HCT116 (cell line): ENCODE data around the gene CCDC8.

Source experiments
- ATF3 ChIP-seq: IDR thresholded peaks from 2 replicates; pipeline ENCODE4 v1.6.1; 2012
- CEBPB ChIP-seq: IDR thresholded peaks from 2 replicates; pipeline ENCODE4 v1.6.1; 2012; ENCODE audit warnings: low read depth
- CTCF ChIP-seq, 3 experiments: fragments of 200-600 bp in 1 of 3; sonication (generic) in 1 of 3; IDR thresholded peaks in 2 of 3; conservative IDR thresholded peaks in 1 of 3; 2 replicates each; pipeline ENCODE4 v1.5.1; 2012 to 2017; ENCODE audit warnings: low read depth in 2 of 3, low read length in 2 of 3, antibody characterized with exemption in 1 of 3, borderline replicate concordance in 1 of 3, control low read depth in 1 of 3, mild to moderate bottlenecking in 1 of 3, mixed read lengths in 1 of 3, mixed run types in 1 of 3, moderate library complexity in 1 of 3; ENCODE audit not compliant: insufficient read depth in 1 of 3
- EZH2 ChIP-seq: fragments of 200-600 bp; sonication (generic); IDR thresholded peaks from 2 replicates; pipeline ENCODE4 v1.6.1; 2017; ENCODE audit warnings: antibody characterized with exemption, mixed run types
- EZH2phosphoT487 ChIP-seq: fragments of 200-600 bp; IDR thresholded peaks from 2 replicates; pipeline ENCODE4 v1.6.1; 2018; ENCODE audit warnings: antibody characterized with exemption, borderline replicate concordance
- FOSL1 ChIP-seq: IDR thresholded peaks from 2 replicates; pipeline ENCODE4 v1.6.1; 2012; ENCODE audit warnings: low read depth
- MAX ChIP-seq: IDR thresholded peaks from 2 replicates; pipeline ENCODE4 v1.6.1; 2012
- POLR2A ChIP-seq: IDR thresholded peaks from 2 replicates; pipeline ENCODE4 v1.7.0; 2011; ENCODE audit warnings: borderline replicate concordance; ENCODE audit not compliant: insufficient read depth, insufficient read length; ENCODE audit errors: extremely low read depth
- POLR2AphosphoS5 ChIP-seq: IDR thresholded peaks from 2 replicates; pipeline ENCODE4 v1.6.1; 2011; ENCODE audit warnings: mild to moderate bottlenecking, low read depth, low read length, moderate library complexity
- RAD21 ChIP-seq: IDR thresholded peaks from 2 replicates; pipeline ENCODE4 v1.6.1; 2012; ENCODE audit warnings: low read depth, mild to moderate bottlenecking
- REST ChIP-seq: IDR thresholded peaks from 2 replicates; pipeline ENCODE4 v1.6.1; 2012; ENCODE audit warnings: low read depth
- SP1 ChIP-seq: IDR thresholded peaks from 2 replicates; pipeline ENCODE4 v1.6.1; 2012; ENCODE audit warnings: low read depth
- ZNF274 ChIP-seq: fragments of 200-500 bp; sonication (Bioruptor generic); IDR thresholded peaks from 2 replicates; pipeline ENCODE4 v1.6.1; 2014; ENCODE audit warnings: mild to moderate bottlenecking, low read depth, low read length, inconsistent platforms

GRCh38 chr19:46394402-46394797, 19.0 kb downstream of the CCDC8 start:
- TF ChIP-seq CTCF (IDR thresholded peaks at IDR 0.05 in 2 of 3, conservative IDR thresholded peaks at IDR 0.05 in 1 of 3; ENCODE audit: borderline replicate concordance in 1 of 3, insufficient read depth in 1 of 3, low read depth in 2 of 3, low read length in 2 of 3) (no peak), CEBPB (no peak), RAD21 (no peak), ZNF274 (no peak), MAX (no peak), ATF3 (no peak), REST (no peak), POLR2AphosphoS5 (no peak), POLR2A (no peak), EZH2phosphoT487 (no peak), SP1 (no peak), FOSL1 (no peak), EZH2 (no peak)
